SK-N-SH (cell line): ENCODE results near the gene LINS1.

Experiments
- CHD2 ChIP-seq: fragments of 150-350 bp; IDR thresholded peaks from 2 replicates; pipeline ENCODE4 v1.6.1; 2018; ENCODE audit warnings: low read length; ENCODE audit not compliant: partially characterized antibody
- CTCF ChIP-seq: fragments of 200-600 bp; sonication (generic); IDR thresholded peaks from 2 replicates; pipeline ENCODE4 v1.6.1; 2017; ENCODE audit warnings: antibody characterized with exemption, mild to moderate bottlenecking, moderate library complexity
- EZH2phosphoT487 ChIP-seq: fragments of 200-600 bp; sonication (generic); IDR thresholded peaks from 2 replicates; pipeline ENCODE4 v1.6.1; 2017; ENCODE audit warnings: low read depth, mixed run types, mild to moderate bottlenecking, antibody characterized with exemption, moderate library complexity, borderline replicate concordance
- FOSL2 ChIP-seq: IDR thresholded peaks from 2 replicates; pipeline ENCODE4 v1.4.0; 2012; ENCODE audit warnings: low read depth, mild to moderate bottlenecking, moderate library complexity, borderline replicate concordance
- GABPA ChIP-seq: IDR thresholded peaks from 2 replicates; pipeline ENCODE4 v1.4.0; 2012; ENCODE audit warnings: low read depth, mild to moderate bottlenecking
- MAX ChIP-seq: IDR thresholded peaks from 2 replicates; pipeline ENCODE4 v1.4.0; 2012; ENCODE audit warnings: low read depth
- POLR2AphosphoS5 ChIP-seq: IDR thresholded peaks from 2 replicates; pipeline ENCODE4 v1.6.1; 2012; ENCODE audit warnings: low read depth, low read length
- RAD21 ChIP-seq: IDR thresholded peaks from 2 replicates; pipeline ENCODE4 v1.6.1; 2012; ENCODE audit warnings: mild to moderate bottlenecking, low read length
- REST ChIP-seq: IDR thresholded peaks from 2 replicates; pipeline ENCODE4 v1.6.1; 2012; ENCODE audit warnings: mild to moderate bottlenecking, low read depth, low read length, moderate library complexity
- SIN3A ChIP-seq: IDR thresholded peaks from 2 replicates; pipeline ENCODE4 v1.6.1; 2012; ENCODE audit warnings: low read depth, mild to moderate bottlenecking, low read length, moderate library complexity, borderline replicate concordance
- TAF1 ChIP-seq: IDR thresholded peaks from 2 replicates; pipeline ENCODE4 v1.6.1; 2012; ENCODE audit warnings: low read depth, mild to moderate bottlenecking, low read length, moderate library complexity, borderline replicate concordance
- TCF12 ChIP-seq: IDR thresholded peaks from 2 replicates; pipeline ENCODE4 v1.4.0; 2012
- YY1 ChIP-seq: IDR thresholded peaks from 2 replicates; pipeline ENCODE4 v1.4.0; 2012; ENCODE audit warnings: low read depth, mild to moderate bottlenecking

GRCh38 chr15:100520132-100520921, 81.7 kb downstream of the LINS1 start:
- no peak for TF ChIP-seq CTCF
- no peak for TF ChIP-seq MAX
- no peak for TF ChIP-seq YY1
- no peak for TF ChIP-seq FOSL2
- no peak for TF ChIP-seq TAF1
- no peak for TF ChIP-seq RAD21
- TF ChIP-seq POLR2AphosphoS5 = no peak
- no peak for TF ChIP-seq EZH2phosphoT487
- TF ChIP-seq CHD2 = no peak
- TF ChIP-seq TCF12 = no peak
- TF ChIP-seq REST = no peak
- TF ChIP-seq GABPA = no peak
- TF ChIP-seq SIN3A = no peak
